D721Med (cell line): ENCODE data around the gene B4GALT6.
A peak's percentile ranks its signal among the peaks of the same experiment; 100 is the strongest.

Experiments
- DNase-seq: peaks from one replicate; pipeline ENCODE4 v3.0.0; 2011; ENCODE audit warnings: low spot score; ENCODE audit not compliant: insufficient read length
- FAIRE-seq: peaks from 2 replicates; lab custom pipeline; 2011; peaks lifted over from hg19 to GRCh38; lab: Jason Lieb, UNC
- TF ChIP-seq, protein P1 (sequence below): IDR thresholded peaks from 2 replicates; pipeline ENCODE4 v1.5.1; 2012; ENCODE audit warnings: mild to moderate bottlenecking, control low read depth; ENCODE audit not compliant: insufficient read depth; ENCODE audit errors: missing control alignments

The B4GALT6 gene

DNA sequence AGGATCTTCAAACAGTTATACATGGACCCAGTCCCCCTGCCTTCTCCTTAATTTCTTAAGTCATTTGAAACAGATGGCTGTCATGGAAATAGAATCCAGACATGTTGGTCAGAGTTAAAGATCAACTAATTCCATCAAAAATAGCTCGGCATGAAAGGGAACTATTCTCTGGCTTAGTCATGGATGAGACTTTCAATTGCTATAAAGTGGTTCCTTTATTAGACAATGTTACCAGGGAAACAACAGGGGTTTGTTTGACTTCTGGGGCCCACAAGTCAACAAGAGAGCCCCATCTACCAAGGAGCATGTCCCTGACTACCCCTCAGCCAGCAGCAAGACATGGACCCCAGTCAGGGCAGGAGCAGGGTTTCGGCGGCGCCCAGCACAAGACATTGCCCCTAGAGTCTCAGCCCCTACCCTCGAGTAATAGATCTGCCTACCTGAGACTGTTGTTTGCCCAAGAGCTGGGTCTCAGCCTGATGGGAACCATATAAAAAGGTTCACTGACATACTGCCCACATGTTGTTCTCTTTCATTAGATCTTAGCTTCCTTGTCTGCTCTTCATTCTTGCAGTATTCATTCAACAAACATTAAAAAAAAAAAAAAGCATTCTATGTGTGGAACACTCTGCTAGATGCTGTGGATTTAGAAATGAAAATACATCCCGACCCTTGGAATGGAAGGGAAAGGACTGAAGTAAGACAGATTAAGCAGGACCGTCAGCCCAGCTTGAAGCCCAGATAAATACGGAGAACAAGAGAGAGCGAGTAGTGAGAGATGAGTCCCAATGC, 88.1 kb downstream of the B4GALT6 start:
- FAIRE-seq, result no peak
- DNase-seq, result no peak
- TF ChIP-seq, protein P1, sequence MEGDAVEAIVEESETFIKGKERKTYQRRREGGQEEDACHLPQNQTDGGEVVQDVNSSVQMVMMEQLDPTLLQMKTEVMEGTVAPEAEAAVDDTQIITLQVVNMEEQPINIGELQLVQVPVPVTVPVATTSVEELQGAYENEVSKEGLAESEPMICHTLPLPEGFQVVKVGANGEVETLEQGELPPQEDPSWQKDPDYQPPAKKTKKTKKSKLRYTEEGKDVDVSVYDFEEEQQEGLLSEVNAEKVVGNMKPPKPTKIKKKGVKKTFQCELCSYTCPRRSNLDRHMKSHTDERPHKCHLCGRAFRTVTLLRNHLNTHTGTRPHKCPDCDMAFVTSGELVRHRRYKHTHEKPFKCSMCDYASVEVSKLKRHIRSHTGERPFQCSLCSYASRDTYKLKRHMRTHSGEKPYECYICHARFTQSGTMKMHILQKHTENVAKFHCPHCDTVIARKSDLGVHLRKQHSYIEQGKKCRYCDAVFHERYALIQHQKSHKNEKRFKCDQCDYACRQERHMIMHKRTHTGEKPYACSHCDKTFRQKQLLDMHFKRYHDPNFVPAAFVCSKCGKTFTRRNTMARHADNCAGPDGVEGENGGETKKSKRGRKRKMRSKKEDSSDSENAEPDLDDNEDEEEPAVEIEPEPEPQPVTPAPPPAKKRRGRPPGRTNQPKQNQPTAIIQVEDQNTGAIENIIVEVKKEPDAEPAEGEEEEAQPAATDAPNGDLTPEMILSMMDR, result no peak

DNA sequence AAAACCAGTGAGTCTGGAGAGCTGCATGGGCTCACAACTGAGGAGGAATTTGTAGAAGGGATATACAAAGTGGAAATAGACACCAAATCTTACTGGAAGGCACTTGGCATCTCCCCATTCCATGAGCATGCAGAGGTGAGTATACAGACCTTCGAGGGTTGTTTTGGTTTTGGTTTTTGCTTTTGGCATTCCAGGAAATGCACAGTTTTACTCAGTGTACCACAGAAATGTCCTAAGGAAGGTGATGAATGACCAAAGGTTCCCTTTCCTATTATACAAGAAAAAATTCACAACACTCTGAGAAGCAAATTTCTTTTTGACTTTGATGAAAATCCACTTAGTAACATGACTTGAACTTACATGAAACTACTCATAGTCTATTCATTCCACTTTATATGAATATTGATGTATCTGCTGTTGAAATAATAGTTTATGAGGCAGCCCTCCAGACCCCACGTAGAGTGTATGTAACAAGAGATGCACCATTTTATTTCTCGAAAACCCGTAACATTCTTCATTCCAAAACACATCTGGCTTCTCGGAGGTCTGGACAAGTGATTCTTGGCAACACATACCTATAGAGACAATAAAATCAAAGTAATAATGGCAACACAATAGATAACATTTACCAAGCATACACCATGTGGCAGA, 89.1 kb downstream of the B4GALT6 start:
- no peak for DNase-seq
- TF ChIP-seq, protein P1, result no peak
- FAIRE-seq, result peak; percentile 44

- FAIRE-seq (no peak), DNase-seq (no peak)
- TF ChIP-seq, protein P1, result no peak
These were observed 91.7 kb downstream of the B4GALT6 start for GRCh38 chr18:31592506-31593157.

DNA sequence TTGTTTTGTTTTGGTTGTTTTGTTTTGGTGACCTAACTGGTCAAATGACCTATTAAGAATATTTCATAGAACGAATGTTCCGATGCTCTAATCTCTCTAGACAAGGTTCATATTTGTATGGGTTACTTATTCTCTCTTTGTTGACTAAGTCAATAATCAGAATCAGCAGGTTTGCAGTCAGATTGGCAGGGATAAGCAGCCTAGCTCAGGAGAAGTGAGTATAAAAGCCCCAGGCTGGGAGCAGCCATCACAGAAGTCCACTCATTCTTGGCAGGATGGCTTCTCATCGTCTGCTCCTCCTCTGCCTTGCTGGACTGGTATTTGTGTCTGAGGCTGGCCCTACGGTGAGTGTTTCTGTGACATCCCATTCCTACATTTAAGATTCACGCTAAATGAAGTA, 92.8 kb downstream of the B4GALT6 start, which contains the start of gene TTR:
TTR (plus strand) TSS at position 250 of the 400 bp plus-strand sequence; CDS start at position 276, 26 bp downstream.
- TF ChIP-seq, protein P1, result no peak
- FAIRE-seq (no peak), DNase-seq (no peak)

- FAIRE-seq, result no peak
- TF ChIP-seq, protein P1, result no peak
- no peak for DNase-seq
These were observed 93.3 kb downstream of the B4GALT6 start for GRCh38 chr18:31591113-31591512.

GRCh38 chr18:31590570-31590969, 93.8 kb downstream of the B4GALT6 start:
- TF ChIP-seq, protein P1, result no peak
- FAIRE-seq, result no peak
- no peak for DNase-seq

GRCh38 chr18:31587529-31587928, 96.9 kb downstream of the B4GALT6 start:
- FAIRE-seq (no peak), DNase-seq (no peak)
- TF ChIP-seq, protein P1, result no peak
